ENCODE data around the gene SEPTIN14.

- TF ChIP-seq CTCF (IDR thresholded peaks at IDR 0.05) = no peak
- no peak for TF ChIP-seq POLR2A (IDR thresholded peaks at IDR 0.05)
- no peak for TF ChIP-seq EP300 (IDR thresholded peaks at IDR 0.05)
These were observed 75.7 kb downstream of the SEPTIN14 start for GRCh38 chr7:55786901-55787300.

All from tibial nerve (tissue), 4 donors.